ENCODE results near the gene DPEP1.

DPEP1 gene

GRCh38 chr16:89589241-89589926, 24.1 kb upstream of the DPEP1 start:
- WGBS = 92% methylated on average over 21 of the region's 21 CpGs
- no peak overlapping the region for H3K4me3 ChIP-seq (ENCODE audit: low read length)

DNA sequence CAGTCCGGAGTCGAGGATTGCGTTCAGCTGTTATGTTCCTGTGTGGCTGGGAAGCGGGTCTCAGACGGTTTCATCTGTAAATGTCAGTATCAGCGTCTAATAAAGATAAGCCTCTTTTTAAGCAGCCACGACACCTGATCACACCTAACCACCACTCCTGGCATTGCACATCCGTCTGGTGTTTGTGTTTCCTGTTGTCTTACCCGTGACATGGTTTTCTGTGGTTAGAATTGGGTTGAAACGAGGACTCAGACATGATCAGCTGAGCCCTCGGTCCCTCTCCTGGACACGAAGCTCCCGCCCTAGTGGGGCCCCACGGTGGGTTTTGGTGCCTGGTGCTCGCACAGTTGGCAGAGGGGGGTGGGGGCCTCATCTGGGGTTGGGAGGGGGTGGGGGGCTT, 19.6 kb upstream of the DPEP1 start:
- Histone ChIP-seq H3K4me3 (ENCODE audit: low read length) (no peak overlapping the region), H3K9me3 (ENCODE audit: insufficient read depth, low read depth, low read length) (no peaks in the 10 kb centered on the region), H3K9ac (ENCODE audit: low read depth, low read length) (no peak overlapping the region), H3K27me3 (ENCODE audit: insufficient read depth, low read length) (no peaks in the 10 kb centered on the region), H3K36me3 (ENCODE audit: insufficient read depth, low read length) (peaks cover 9% of the 10 kb centered on the region; the same call in 1 of the 2 replicates), H3K27ac (ENCODE audit: low read depth, low read length) (no peak overlapping the region), H3K4me1 (ENCODE audit: insufficient read depth, low read length) (no peaks in the 10 kb centered on the region)
- 91% methylated on average over 15 of the region's 15 CpGs for WGBS

More at GRCh38 chr16:89589241-89589926, 24.1 kb upstream of the DPEP1 start:
- Histone ChIP-seq H3K36me3 (ENCODE audit: insufficient read depth, low read length) (peaks cover 13% of the 10 kb centered on the region; the same call in 1 of the 2 replicates), H3K4me1 (ENCODE audit: insufficient read depth, low read length) (no peaks in the 10 kb centered on the region), H3K27me3 (ENCODE audit: insufficient read depth, low read length) (no peaks in the 10 kb centered on the region), H3K9me3 (ENCODE audit: insufficient read depth, low read depth, low read length) (peaks cover 3% of the 10 kb centered on the region; the same call in 1 of the 2 replicates), H3K27ac (ENCODE audit: low read depth, low read length) (no peak overlapping the region), H3K9ac (ENCODE audit: low read depth, low read length) (no peak overlapping the region)

- no peak overlapping the region for H3K4me3 ChIP-seq (ENCODE audit: low read length)
- 95% methylated on average over 47 of the region's 47 CpGs for WGBS
- H3K27ac ChIP-seq (ENCODE audit: low read depth, low read length) = no peak overlapping the region
- H3K9me3 ChIP-seq (ENCODE audit: insufficient read depth, low read depth, low read length) = no peaks in the 10 kb centered on the region
- no peaks in the 10 kb centered on the region for H3K27me3 ChIP-seq (ENCODE audit: insufficient read depth, low read length)
- no peak overlapping the region for H3K9ac ChIP-seq (ENCODE audit: low read depth, low read length)
- no peaks in the 10 kb centered on the region for H3K4me1 ChIP-seq (ENCODE audit: insufficient read depth, low read length)
- H3K36me3 ChIP-seq (ENCODE audit: insufficient read depth, low read length) = peaks cover 4% of the 10 kb centered on the region; the same call in 1 of the 2 replicates
Measured at GRCh38 chr16:89595330-89596060, 17.9 kb upstream of the DPEP1 start.

- H3K4me3 ChIP-seq (ENCODE audit: low read length) = no peak overlapping the region
- H3K9me3 ChIP-seq (ENCODE audit: insufficient read depth, low read depth, low read length) = no peaks in the 10 kb centered on the region
- no peak overlapping the region for H3K9ac ChIP-seq (ENCODE audit: low read depth, low read length)
- 90% methylated on average over 25 of the region's 25 CpGs for WGBS
- H3K4me1 ChIP-seq (ENCODE audit: insufficient read depth, low read length) = no peaks in the 10 kb centered on the region
- H3K36me3 ChIP-seq (ENCODE audit: insufficient read depth, low read length) = peaks cover 4% of the 10 kb centered on the region; the same call in 1 of the 2 replicates
- no peak overlapping the region for H3K27ac ChIP-seq (ENCODE audit: low read depth, low read length)
- H3K27me3 ChIP-seq (ENCODE audit: insufficient read depth, low read length) = no peaks in the 10 kb centered on the region
Measured at GRCh38 chr16:89596061-89596689, 17.3 kb upstream of the DPEP1 start.

GRCh38 chr16:89596957-89597649, 16.3 kb upstream of the DPEP1 start:
- Histone ChIP-seq H3K4me1 (ENCODE audit: insufficient read depth, low read length) (peaks cover 2% of the 10 kb centered on the region; the same call in 1 of the 2 replicates), H3K9me3 (ENCODE audit: insufficient read depth, low read depth, low read length) (no peaks in the 10 kb centered on the region), H3K27me3 (ENCODE audit: insufficient read depth, low read length) (no peaks in the 10 kb centered on the region), H3K36me3 (ENCODE audit: insufficient read depth, low read length) (peaks cover 4% of the 10 kb centered on the region; the same call in 1 of the 2 replicates), H3K27ac (ENCODE audit: low read depth, low read length) (no peak overlapping the region), H3K9ac (ENCODE audit: low read depth, low read length) (no peak overlapping the region), H3K4me3 (ENCODE audit: low read length) (no peak overlapping the region)
- whole genome bisulfite sequencing = 95% methylated on average over 19 of the region's 19 CpGs

DNA sequence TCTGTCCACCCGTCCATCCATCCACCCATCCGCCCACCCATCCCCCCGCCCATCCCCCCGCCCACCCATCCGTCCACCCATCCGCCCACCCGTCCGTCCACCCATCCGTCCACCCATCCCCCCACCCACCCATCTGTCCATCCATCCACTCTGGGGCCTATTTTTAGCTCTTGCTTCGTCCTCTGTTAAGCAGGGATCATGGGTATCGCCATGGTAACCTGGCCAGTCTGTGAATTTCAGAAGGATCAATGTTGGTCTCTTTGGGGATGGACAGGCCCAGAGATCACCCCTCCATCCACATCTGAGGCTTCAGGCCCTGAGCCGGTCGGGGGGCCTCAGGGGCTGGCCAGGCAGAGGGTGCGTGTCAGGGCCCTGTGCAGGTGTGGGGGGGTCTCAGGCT, 15.2 kb upstream of the DPEP1 start:
- H3K27ac ChIP-seq (ENCODE audit: low read depth, low read length) = no peak overlapping the region
- no peaks in the 10 kb centered on the region for H3K9me3 ChIP-seq (ENCODE audit: insufficient read depth, low read depth, low read length)
- H3K36me3 ChIP-seq (ENCODE audit: insufficient read depth, low read length) = peaks cover 4% of the 10 kb centered on the region; the same call in 1 of the 2 replicates
- H3K9ac ChIP-seq (ENCODE audit: low read depth, low read length) = no peak overlapping the region
- WGBS = 94% methylated on average over 5 of the region's 14 CpGs
- no peak overlapping the region for H3K4me3 ChIP-seq (ENCODE audit: low read length)
- peaks cover 8% of the 10 kb centered on the region; the same call in 1 of the 2 replicates for H3K4me1 ChIP-seq (ENCODE audit: insufficient read depth, low read length)
- no peaks in the 10 kb centered on the region for H3K27me3 ChIP-seq (ENCODE audit: insufficient read depth, low read length)

DNA sequence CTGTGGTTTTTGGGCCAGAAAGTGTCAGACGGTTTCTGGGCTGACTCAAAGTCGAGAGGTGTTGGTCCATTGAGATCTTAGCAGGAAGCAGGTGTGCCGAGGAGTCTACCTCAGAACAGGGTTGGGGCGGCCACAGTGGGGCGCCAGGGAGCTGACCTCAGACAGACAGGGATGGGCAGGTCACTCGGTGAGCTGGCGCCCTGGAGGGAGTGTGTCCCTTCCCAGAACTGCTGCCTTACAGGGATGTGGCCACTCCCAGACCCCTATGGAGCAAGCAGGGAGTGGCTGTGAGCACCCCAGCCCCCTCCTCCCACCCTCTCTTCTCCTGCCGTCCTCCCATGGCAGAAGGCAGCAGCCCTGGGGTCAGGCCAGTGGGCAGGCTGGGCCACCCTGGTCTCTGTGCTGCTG, 14.0 kb upstream of the DPEP1 start:
- Histone ChIP-seq H3K27ac (ENCODE audit: low read depth, low read length) (no peak overlapping the region), H3K27me3 (ENCODE audit: insufficient read depth, low read length) (no peaks in the 10 kb centered on the region), H3K9ac (ENCODE audit: low read depth, low read length) (no peak overlapping the region), H3K36me3 (ENCODE audit: insufficient read depth, low read length) (no peaks in the 10 kb centered on the region), H3K4me3 (ENCODE audit: low read length) (no peak overlapping the region), H3K4me1 (ENCODE audit: insufficient read depth, low read length) (peaks cover 8% of the 10 kb centered on the region; the same call in 1 of the 2 replicates), H3K9me3 (ENCODE audit: insufficient read depth, low read depth, low read length) (no peaks in the 10 kb centered on the region)
- 29% methylated on average over 8 of the region's 8 CpGs for WGBS

DNA sequence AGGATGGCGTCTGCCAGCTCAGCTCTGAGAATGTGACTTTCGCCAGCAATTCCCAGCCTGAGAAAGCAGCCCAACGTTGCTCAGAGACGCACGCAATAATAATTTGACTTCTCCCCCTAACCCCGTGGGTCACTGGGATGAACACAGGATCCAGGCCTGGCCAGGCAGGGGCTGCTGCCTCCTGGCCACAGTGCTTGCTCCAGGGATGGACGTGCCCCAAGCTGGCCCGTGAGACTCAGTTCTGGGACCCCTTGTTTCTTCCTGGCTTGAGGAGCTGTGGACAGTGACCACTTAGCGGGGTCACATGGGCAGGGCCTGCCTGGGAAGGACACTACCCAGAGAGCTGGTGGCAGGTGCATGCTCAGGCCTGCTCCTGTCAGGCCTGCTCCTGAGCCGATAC, 13.5 kb upstream of the DPEP1 start:
- H3K27me3 ChIP-seq (ENCODE audit: insufficient read depth, low read length) = no peaks in the 10 kb centered on the region
- H3K4me1 ChIP-seq (ENCODE audit: insufficient read depth, low read length) = peaks cover 8% of the 10 kb centered on the region; the same call in 1 of the 2 replicates
- 90% methylated on average over 10 of the region's 10 CpGs for WGBS
- no peaks in the 10 kb centered on the region for H3K9me3 ChIP-seq (ENCODE audit: insufficient read depth, low read depth, low read length)
- H3K36me3 ChIP-seq (ENCODE audit: insufficient read depth, low read length) = no peaks in the 10 kb centered on the region
- no peak overlapping the region for H3K27ac ChIP-seq (ENCODE audit: low read depth, low read length)
- no peak overlapping the region for H3K9ac ChIP-seq (ENCODE audit: low read depth, low read length)
- H3K4me3 ChIP-seq (ENCODE audit: low read length) = no peak overlapping the region

- H3K4me3 ChIP-seq (ENCODE audit: low read length) = no peak overlapping the region
- H3K36me3 ChIP-seq (ENCODE audit: insufficient read depth, low read length) = no peaks in the 10 kb centered on the region
- no peaks in the 10 kb centered on the region for H3K9me3 ChIP-seq (ENCODE audit: insufficient read depth, low read depth, low read length)
- no peak overlapping the region for H3K27ac ChIP-seq (ENCODE audit: low read depth, low read length)
- no peak overlapping the region for H3K9ac ChIP-seq (ENCODE audit: low read depth, low read length)
- H3K27me3 ChIP-seq (ENCODE audit: insufficient read depth, low read length) = no peaks in the 10 kb centered on the region
- H3K4me1 ChIP-seq (ENCODE audit: insufficient read depth, low read length) = peaks cover 8% of the 10 kb centered on the region; the same call in 1 of the 2 replicates
- WGBS = 90% methylated on average over 12 of the region's 12 CpGs
Measured at GRCh38 chr16:89600427-89600826, 13.0 kb upstream of the DPEP1 start.

DNA sequence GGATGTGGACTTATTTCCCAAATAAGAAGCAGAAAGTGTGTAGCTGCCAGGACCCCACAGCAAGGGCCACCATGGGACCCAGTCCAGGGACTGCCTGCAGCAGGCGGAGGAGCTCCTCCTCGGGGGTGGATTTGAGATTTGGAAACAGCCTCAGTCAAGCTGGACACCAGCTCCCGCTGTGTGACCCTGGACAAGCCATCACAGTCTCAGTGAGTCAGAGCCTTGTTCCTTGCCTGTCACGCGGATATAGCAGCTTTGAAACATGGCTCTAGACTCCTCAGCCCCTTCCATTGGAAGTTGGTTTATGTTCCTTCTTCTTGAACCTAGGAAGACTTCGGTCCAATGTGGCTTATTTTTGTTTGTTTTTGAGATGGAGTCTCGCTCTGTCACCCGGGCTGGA, 12.5 kb upstream of the DPEP1 start:
- no peak overlapping the region for H3K4me3 ChIP-seq (ENCODE audit: low read length)
- no peaks in the 10 kb centered on the region for H3K36me3 ChIP-seq (ENCODE audit: insufficient read depth, low read length)
- no peaks in the 10 kb centered on the region for H3K27me3 ChIP-seq (ENCODE audit: insufficient read depth, low read length)
- 93% methylated on average over 8 of the region's 8 CpGs for WGBS
- peaks cover 8% of the 10 kb centered on the region; the same call in 1 of the 2 replicates for H3K4me1 ChIP-seq (ENCODE audit: insufficient read depth, low read length)
- H3K9me3 ChIP-seq (ENCODE audit: insufficient read depth, low read depth, low read length) = no peaks in the 10 kb centered on the region
- H3K27ac ChIP-seq (ENCODE audit: low read depth, low read length) = no peak overlapping the region
- no peak overlapping the region for H3K9ac ChIP-seq (ENCODE audit: low read depth, low read length)

Data from HUES64 (cell line).